HEK293 (cell line): Measurements from ENCODE around the gene CSF2RB.

Source experiments
- GLIS1 ChIP-seq: fragments of 450-650 bp; formaldehyde crosslinking; IDR thresholded peaks from 2 replicates; pipeline ENCODE4 v1.5.1; 2016; ENCODE audit warnings: missing biosample characterization, missing genetic modification characterization
- SETDB1 ChIP-seq: IDR thresholded peaks from one replicate; pipeline ENCODE4 v1.6.1; 2017; ENCODE audit warnings: mild to moderate bottlenecking, low read length, moderate library complexity, mixed read lengths; ENCODE audit not compliant: insufficient read length
- ZNF362 ChIP-seq: fragments of 450-650 bp; formaldehyde crosslinking; IDR thresholded peaks from 2 replicates; pipeline ENCODE4 v1.5.1; 2016; ENCODE audit warnings: missing biosample characterization, missing genetic modification characterization
- ZNF600 ChIP-seq: fragments of 450-650 bp; formaldehyde crosslinking; IDR thresholded peaks from 2 replicates; pipeline ENCODE4 v1.5.1; 2016; ENCODE audit warnings: missing biosample characterization, missing genetic modification characterization
- ZNF792 ChIP-seq: fragments of 450-650 bp; formaldehyde crosslinking; IDR thresholded peaks from 2 replicates; pipeline ENCODE4 v1.5.1; 2016; ENCODE audit warnings: missing biosample characterization, missing genetic modification characterization

- TF ChIP-seq GLIS1 (no peak), ZNF362 (tag by site-specific recombination) (no peak), ZNF792 (tag by site-specific recombination) (no peak), SETDB1 (no peak), ZNF600 (tag by site-specific recombination) (no peak)
Observed at GRCh38 chr22:36871669-36872081, 41.8 kb upstream of the CSF2RB start.
